ENCODE measurements around the gene VRK2. TPM values are rescaled to one million over a fixed set of nuclear protein-coding genes. Genes with fewer than 3 reads are reported as not detected.

Gene VRK2
- total RNA-seq, 1 experiment from 2014 or later: 33.0 TPM

GRCh38 chr2:58197894-58198293 lies 151.3 kb downstream of the VRK2 start:
- DNase-seq (ENCODE audit: low read depth, low spot score) (no peak), ATAC-seq (no peak)
- H3K9ac ChIP-seq (ENCODE audit: low read length): no peak overlapping the region
- no peaks in the 10 kb centered on the region for H3K27me3 ChIP-seq (ENCODE audit: insufficient read depth, low read length)
- H3K27ac ChIP-seq (ENCODE audit: low read depth, low read length): no peak overlapping the region
- peaks cover 15% of the 10 kb centered on the region for H3K79me2 ChIP-seq (ENCODE audit: insufficient read depth, low read length)
- H4K20me1 ChIP-seq (ENCODE audit: insufficient read depth): no peaks in the 10 kb centered on the region
- RAD21 ChIA-PET (ENCODE audit: low non-redundant PET in 1 of 2, low total read pairs in 2 of 2, uncharacterized antibody in 2 of 2, unreplicated experiment in 2 of 2): no interaction called here
- peaks cover 10 to 17% of the 10 kb centered on the region in 2 experiments for H3K36me3 ChIP-seq (ENCODE audit: control insufficient read depth in 1 of 2, insufficient read depth in 2 of 2, low read length in 2 of 2)
- no TSS peak for BruUV-seq (replicated peaks)
- CTCF ChIA-PET: no interaction called here
- no peaks in the 10 kb centered on the region for H3K4me1 ChIP-seq (ENCODE audit: control insufficient read depth in 1 of 2, insufficient read depth in 2 of 2, low read length in 2 of 2)
- no peak overlapping the region for H3K4me3 ChIP-seq (replicated peaks in 1 of 2; ENCODE audit: low read depth in 1 of 2, low read length in 2 of 2)
- no peak overlapping the region for H2AFZ ChIP-seq (ENCODE audit: low read depth, low read length, poor library complexity, severe bottlenecking)
- intact Hi-C loops (cut with micrococcal nuclease): no loop called here
- no peak overlapping the region for H3K4me2 ChIP-seq (ENCODE audit: low read length)
- H3K9me2 ChIP-seq (ENCODE audit: insufficient read depth): no peaks in the 10 kb centered on the region
- POLR2A ChIA-PET: no interaction called here
- no peaks in the 10 kb centered on the region for H3K9me3 ChIP-seq (ENCODE audit: control insufficient read depth in 1 of 2, insufficient read depth in 1 of 2, low read depth in 1 of 2, low read length in 2 of 2)
- TF ChIP-seq REST (IDR thresholded peaks at IDR 0.05; ENCODE audit: low read depth): no peak
- TF ChIP-seq POLR2AphosphoS5 (IDR thresholded peaks at IDR 0.05; ENCODE audit: low read depth, low read length): no peak
- TF ChIP-seq CBX3 (IDR thresholded peaks at IDR 0.05; ENCODE audit: low read depth): no peak
- no peak for TF ChIP-seq TCF7L2 (IDR thresholded peaks at IDR 0.05; ENCODE audit: borderline replicate concordance, extremely low read depth, insufficient read depth, insufficient read length)
- no peak for TF ChIP-seq ZFX (IDR thresholded peaks at IDR 0.05)
- TF ChIP-seq EZH2phosphoT487 (IDR thresholded peaks at IDR 0.05; ENCODE audit: borderline replicate concordance): no peak

GRCh38 chr2:58202404-58202803 lies 155.8 kb downstream of the VRK2 start:
- H3K4me3 ChIP-seq (replicated peaks in 1 of 2; ENCODE audit: low read depth in 1 of 2, low read length in 2 of 2): no peak overlapping the region
- H3K79me2 ChIP-seq (ENCODE audit: insufficient read depth, low read length): peaks cover 17% of the 10 kb centered on the region
- peaks cover 7 to 11% of the 10 kb centered on the region in 2 experiments; a peak in 2 of 4 replicates for H3K36me3 ChIP-seq (ENCODE audit: control insufficient read depth in 1 of 2, insufficient read depth in 2 of 2, low read length in 2 of 2)
- H3K27me3 ChIP-seq (ENCODE audit: insufficient read depth, low read length): no peaks in the 10 kb centered on the region
- H3K9ac ChIP-seq (ENCODE audit: low read length): no peak overlapping the region
- DNase-seq (ENCODE audit: low read depth, low spot score) (no peak), ATAC-seq (no peak)
- no peak overlapping the region for H3K4me2 ChIP-seq (ENCODE audit: low read length)
- TF ChIP-seq ZBTB33 (IDR thresholded peaks at IDR 0.05; ENCODE audit: extremely low read depth, insufficient replicate concordance, low read length): no peak
- no peak for TF ChIP-seq SIN3A (IDR thresholded peaks at IDR 0.05; ENCODE audit: low read depth)
- TF ChIP-seq SP1 (IDR thresholded peaks at IDR 0.05; ENCODE audit: low read depth): no peak
- no peak for TF ChIP-seq EZH2phosphoT487 (IDR thresholded peaks at IDR 0.05; ENCODE audit: borderline replicate concordance)
- TF ChIP-seq ZFX (IDR thresholded peaks at IDR 0.05): no peak
- TF ChIP-seq RAD21 (IDR thresholded peaks at IDR 0.05; ENCODE audit: low read depth): no peak
- TF ChIP-seq EGR1 (IDR thresholded peaks at IDR 0.05; ENCODE audit: low read depth): no peak
- no peak for TF ChIP-seq POLR2AphosphoS5 (IDR thresholded peaks at IDR 0.05; ENCODE audit: low read depth, low read length)
- no peak for TF ChIP-seq CTCF (IDR thresholded peaks at IDR 0.05 in 2 of 3, conservative IDR thresholded peaks at IDR 0.05 in 1 of 3; ENCODE audit: borderline replicate concordance in 1 of 3, insufficient read depth in 1 of 3, low read depth in 2 of 3, low read length in 2 of 3)
- ChIA-PET POLR2A (interaction anchor here (0.8 kb wide), 1 partner anchor 39 kb away, joined by 3 read pairs; the partner anchor contains the start of gene FANCL), RAD21 (ENCODE audit: low non-redundant PET in 1 of 2, low total read pairs in 2 of 2, uncharacterized antibody in 2 of 2, unreplicated experiment in 2 of 2) (no interaction called here), CTCF (no interaction called here)
- no peaks in the 10 kb centered on the region for H3K4me1 ChIP-seq (ENCODE audit: control insufficient read depth in 1 of 2, insufficient read depth in 2 of 2, low read length in 2 of 2)
- no peaks in the 10 kb centered on the region for H3K9me2 ChIP-seq (ENCODE audit: insufficient read depth)
- no peak overlapping the region for H3K27ac ChIP-seq (ENCODE audit: low read depth, low read length)
- intact Hi-C loops (cut with micrococcal nuclease): no loop called here
- H4K20me1 ChIP-seq (ENCODE audit: insufficient read depth): no peaks in the 10 kb centered on the region
- no peak overlapping the region for H2AFZ ChIP-seq (ENCODE audit: low read depth, low read length, poor library complexity, severe bottlenecking)
- H3K9me3 ChIP-seq (ENCODE audit: control insufficient read depth in 1 of 2, insufficient read depth in 1 of 2, low read depth in 1 of 2, low read length in 2 of 2): no peaks in the 10 kb centered on the region
- BruUV-seq (replicated peaks): no TSS peak
